ENCODE results near the gene ROBO2.

ROBO2 gene

GRCh38 chr3:77039606-77040171, at the start of gene ROBO2:
ROBO2 (plus strand) TSS chr3:77040099; CDS start chr3:77040786, 687 bp downstream.
- DNase-seq (ENCODE audit: low read depth), result no peak

GRCh38 chr3:76990606-76991005, 49.3 kb upstream of the ROBO2 start:
- DNase-seq (ENCODE audit: low read depth), result no peak

GRCh38 chr3:76991165-76991564, 48.7 kb upstream of the ROBO2 start:
- DNase-seq (ENCODE audit: low read depth), result no peak

GRCh38 chr3:76997733-76998132, 42.2 kb upstream of the ROBO2 start:
- no peak for DNase-seq (ENCODE audit: low read depth)

- no peak for DNase-seq (ENCODE audit: low read depth)
Observed at GRCh38 chr3:76998555-76998954, 41.3 kb upstream of the ROBO2 start.

- DNase-seq (ENCODE audit: low read depth), result no peak
Observed at GRCh38 chr3:77001062-77001701, 38.7 kb upstream of the ROBO2 start.

- no peak for DNase-seq (ENCODE audit: low read depth)
Observed at GRCh38 chr3:77014226-77014625, 25.7 kb upstream of the ROBO2 start.

- no peak for DNase-seq (ENCODE audit: low read depth)
Observed at GRCh38 chr3:77025471-77025870, 14.4 kb upstream of the ROBO2 start.

GRCh38 chr3:77026904-77027634, 12.8 kb upstream of the ROBO2 start:
- DNase-seq (ENCODE audit: low read depth), result no peak

- DNase-seq (ENCODE audit: low read depth), result no peak
Observed at GRCh38 chr3:77028005-77028404, 11.9 kb upstream of the ROBO2 start.

- peak; percentile 7 for DNase-seq (ENCODE audit: low read depth)
Observed at GRCh38 chr3:77038468-77038929, 1.4 kb upstream of the ROBO2 start.

GRCh38 chr3:77038930-77039605, 831 bp upstream of the ROBO2 start:
- DNase-seq (ENCODE audit: low read depth), result no peak

- no peak for DNase-seq (ENCODE audit: low read depth)
Observed at GRCh38 chr3:77040216-77040615, 317 bp downstream of the ROBO2 start.

- no peak for DNase-seq (ENCODE audit: low read depth)
Observed at GRCh38 chr3:77040926-77041722, 1.2 kb downstream of the ROBO2 start.

- no peak for DNase-seq (ENCODE audit: low read depth)
Observed at GRCh38 chr3:77041811-77042210, 1.9 kb downstream of the ROBO2 start.

- no peak for DNase-seq (ENCODE audit: low read depth)
Observed at GRCh38 chr3:77042343-77042742, 2.4 kb downstream of the ROBO2 start.

GRCh38 chr3:77042882-77043281, 3.0 kb downstream of the ROBO2 start:
- no peak for DNase-seq (ENCODE audit: low read depth)

- DNase-seq (ENCODE audit: low read depth), result no peak
Observed at GRCh38 chr3:77045686-77046085, 5.8 kb downstream of the ROBO2 start.

GRCh38 chr3:77048186-77048585, 8.3 kb downstream of the ROBO2 start:
- DNase-seq (ENCODE audit: low read depth), result no peak

GRCh38 chr3:77051591-77051990, 11.7 kb downstream of the ROBO2 start:
- no peak for DNase-seq (ENCODE audit: low read depth)

GRCh38 chr3:77052051-77052501, 12.2 kb downstream of the ROBO2 start:
- DNase-seq (ENCODE audit: low read depth), result no peak
